Skin of body (tissue), 2 donors: ENCODE data around the gene ADAM30. TPM values are rescaled to one million over a fixed set of nuclear protein-coding genes. Genes with fewer than 3 reads are reported as not detected.
"Not testable (repeated sequence)": the region's sequence is repeated elsewhere in the genome, so short reads cannot be mapped to it uniquely, and the experiment has no call there.

Experiments used
- DNase-seq: peaks from one replicate; lab custom pipeline; 2025; lab: John Stamatoyannopoulos, UW
- total RNA-seq: library from RNA; depleted of rRNA; stranded (reverse); fragments of >200 nt; gene quantifications from one replicate; pipeline ENCODE4 v1.2.3, GENCODE V29; 2014

Gene ADAM30
- total RNA-seq, 1 donor from 2014 or later, result not detected

- DNase-seq, result no peak
Observed at GRCh38 chr1:119879510-119880434, 16.5 kb downstream of the ADAM30 start.

GRCh38 chr1:119878171-119878570 is 18.1 kb downstream of the ADAM30 start:
- no peak for DNase-seq

GRCh38 chr1:119874186-119874585 is 22.1 kb downstream of the ADAM30 start:
- no peak for DNase-seq

GRCh38 chr1:119873135-119874015 is 22.9 kb downstream of the ADAM30 start:
- peak; percentile 69 for DNase-seq

GRCh38 chr1:119871881-119872280 is 24.4 kb downstream of the ADAM30 start:
- DNase-seq, result no peak

- peak; percentile 61 for DNase-seq
Observed at GRCh38 chr1:119870917-119871596, 25.3 kb downstream of the ADAM30 start.

- no peak for DNase-seq
Observed at GRCh38 chr1:119869995-119870394, 26.3 kb downstream of the ADAM30 start.

- no peak for DNase-seq
Observed at GRCh38 chr1:119868176-119868575, 28.1 kb downstream of the ADAM30 start.

GRCh38 chr1:119866451-119866850 is 29.9 kb downstream of the ADAM30 start:
- no peak for DNase-seq

- DNase-seq, result peak; percentile 39
Observed at GRCh38 chr1:119865627-119866026, 30.7 kb downstream of the ADAM30 start.

- DNase-seq, result no peak
Observed at GRCh38 chr1:119862276-119862675, 34.0 kb downstream of the ADAM30 start.

- DNase-seq, result no peak
Observed at GRCh38 chr1:119861547-119861946, 34.8 kb downstream of the ADAM30 start.

GRCh38 chr1:119859647-119860046 is 36.7 kb downstream of the ADAM30 start:
- DNase-seq, result no peak

- not testable (repeated sequence) for DNase-seq
Observed at GRCh38 chr1:119858556-119859214, 37.6 kb downstream of the ADAM30 start.

GRCh38 chr1:119858126-119858525 is 38.2 kb downstream of the ADAM30 start:
- DNase-seq, result no peak

- DNase-seq, result no peak
Observed at GRCh38 chr1:119853155-119853554, 43.2 kb downstream of the ADAM30 start.

- not testable (repeated sequence) for DNase-seq
Observed at GRCh38 chr1:119844206-119844605, 52.1 kb downstream of the ADAM30 start.
